Raji (cell line): ENCODE data around the gene LARP1B.

Experiments
- POLR2A ChIP-seq: IDR thresholded peaks from 2 replicates; pipeline ENCODE4 v1.6.1; 2011; ENCODE audit warnings: low read depth, low read length, control low read depth; ENCODE audit not compliant: insufficient read depth

Gene LARP1B

DNA sequence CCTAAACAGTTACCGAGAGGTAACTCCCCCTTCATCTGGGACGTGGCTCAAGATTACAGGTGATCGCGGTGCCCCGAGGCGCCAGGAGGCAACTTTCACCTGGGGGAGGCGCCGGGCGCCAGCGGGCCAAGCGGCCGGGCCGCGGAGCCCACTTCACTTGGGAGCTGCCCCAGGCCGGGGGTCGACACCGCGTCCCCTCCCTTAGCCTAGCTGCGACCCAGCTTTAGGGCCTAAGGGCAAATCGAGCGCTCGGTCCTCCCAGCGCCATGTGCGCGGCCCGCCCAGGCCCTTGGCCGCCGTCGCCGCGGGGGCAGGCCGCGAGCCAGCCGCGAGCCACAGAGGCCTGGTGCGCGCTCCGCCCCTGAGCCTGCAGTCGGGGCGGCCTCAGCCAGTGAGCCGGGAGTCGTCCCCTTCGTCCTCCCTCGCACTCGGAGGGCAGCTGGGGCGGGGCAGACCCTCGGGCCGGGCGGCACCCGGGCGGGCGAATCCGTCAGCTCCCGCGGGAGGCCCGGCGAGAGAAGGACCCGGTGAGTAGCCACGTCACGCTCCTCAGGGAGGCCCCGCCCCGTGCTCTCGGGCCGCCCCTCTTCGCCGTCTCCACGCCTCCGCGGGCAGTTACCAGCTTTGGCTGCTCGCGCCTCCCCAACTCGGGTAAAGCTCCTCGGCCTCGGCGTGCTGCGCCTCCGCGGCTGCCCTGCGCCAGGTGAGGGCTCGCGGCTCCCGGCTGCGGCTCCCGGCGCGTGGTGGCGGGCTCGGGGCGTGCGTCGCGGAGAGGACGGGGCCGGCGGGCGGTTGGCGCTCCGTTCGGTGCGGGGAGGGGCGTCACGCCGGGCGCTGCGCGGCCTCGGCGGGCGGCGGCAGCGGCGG lies at the start of gene LARP1B:
TSS of gene LARP1B (plus strand) at position 614 of the 867 bp plus-strand sequence. CDS start 13,640 bp downstream, outside the sequence.
- peak; percentile 96 for TF ChIP-seq POLR2A

DNA sequence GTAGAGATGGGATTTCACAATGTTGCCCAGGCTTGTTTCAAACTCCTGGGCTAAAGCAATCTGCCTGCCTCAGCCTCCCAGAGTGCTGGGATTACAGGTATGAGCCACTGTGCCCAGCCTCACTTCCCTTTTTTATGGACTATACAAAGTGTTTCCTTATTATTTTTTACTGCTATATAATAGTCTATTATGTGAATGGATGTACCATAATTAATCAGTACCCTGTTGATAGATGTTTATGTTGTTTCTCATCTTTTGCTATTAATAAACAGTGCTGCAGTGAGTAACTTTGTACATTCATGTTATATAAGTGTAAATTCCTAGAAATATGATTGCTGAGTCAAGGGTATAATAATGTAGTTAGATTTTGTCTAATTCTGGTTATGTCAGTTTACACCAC lies 35.8 kb upstream of the LARP1B start:
- TF ChIP-seq POLR2A, result no peak

DNA sequence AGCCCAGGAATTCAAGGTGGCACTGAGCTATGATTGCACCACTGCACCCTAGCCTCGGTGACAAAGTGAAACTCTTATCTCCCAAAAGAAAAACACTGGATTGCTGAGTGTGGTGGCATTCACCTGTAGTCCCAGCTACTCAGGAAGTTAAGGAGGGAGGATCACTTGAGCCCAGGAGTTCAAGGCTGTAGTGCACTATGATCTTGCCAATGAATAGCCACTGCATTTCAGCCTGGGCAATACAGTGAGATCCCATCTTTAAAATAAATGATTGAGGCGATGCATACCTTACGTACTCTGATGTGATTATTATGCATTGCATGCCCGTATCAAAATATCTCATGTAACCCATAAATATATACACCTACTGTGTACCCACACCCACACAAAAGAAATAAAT lies 31.2 kb upstream of the LARP1B start:
- no peak for TF ChIP-seq POLR2A

DNA sequence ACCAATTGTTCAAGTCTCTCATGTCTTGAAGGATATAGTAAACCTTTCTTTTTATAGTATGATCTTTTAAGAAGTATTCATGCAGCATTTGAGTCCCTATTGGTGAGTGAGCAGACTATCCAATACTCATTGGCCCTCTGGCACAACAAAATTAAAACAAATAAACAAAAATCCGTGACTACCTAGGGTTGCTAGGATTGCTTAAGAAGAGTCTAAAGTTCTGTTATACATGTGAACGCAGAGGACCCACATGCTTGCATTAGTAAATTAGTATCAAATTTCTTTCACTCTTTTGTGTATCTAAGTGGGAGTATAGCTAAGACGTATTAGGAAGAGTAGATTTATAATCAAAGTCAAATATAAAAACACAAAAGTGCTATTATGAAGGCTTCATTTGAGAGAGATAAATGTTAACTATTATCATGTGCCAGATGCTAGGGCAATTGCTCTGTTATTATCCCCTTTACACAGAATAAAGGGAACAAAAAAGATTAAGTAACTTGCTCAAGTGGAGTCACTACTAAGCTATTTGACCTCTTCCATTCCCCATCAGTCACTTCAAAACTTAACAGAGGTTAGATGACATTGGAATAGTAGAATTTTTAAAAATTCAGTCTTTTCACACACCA lies 29.2 kb upstream of the LARP1B start:
- no peak for TF ChIP-seq POLR2A

DNA sequence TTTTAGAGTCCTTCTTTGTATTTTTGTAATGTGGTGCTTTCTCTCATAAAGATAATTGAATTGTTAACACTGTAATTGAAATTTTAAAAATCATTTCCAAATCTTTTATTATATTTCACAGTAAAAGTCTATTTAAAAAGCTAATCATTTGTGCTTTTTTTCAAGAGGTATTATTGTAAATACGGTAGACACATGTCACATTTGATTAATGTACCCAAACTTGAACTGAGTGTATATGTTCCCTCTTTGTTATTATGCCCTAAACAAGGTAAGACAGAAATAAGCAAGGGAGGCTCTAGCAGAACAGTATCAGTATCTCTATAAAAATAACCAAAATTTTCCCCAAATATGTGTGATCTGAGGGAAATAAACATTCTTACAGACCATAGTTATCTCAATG lies 21.5 kb upstream of the LARP1B start:
- TF ChIP-seq POLR2A, result no peak

DNA sequence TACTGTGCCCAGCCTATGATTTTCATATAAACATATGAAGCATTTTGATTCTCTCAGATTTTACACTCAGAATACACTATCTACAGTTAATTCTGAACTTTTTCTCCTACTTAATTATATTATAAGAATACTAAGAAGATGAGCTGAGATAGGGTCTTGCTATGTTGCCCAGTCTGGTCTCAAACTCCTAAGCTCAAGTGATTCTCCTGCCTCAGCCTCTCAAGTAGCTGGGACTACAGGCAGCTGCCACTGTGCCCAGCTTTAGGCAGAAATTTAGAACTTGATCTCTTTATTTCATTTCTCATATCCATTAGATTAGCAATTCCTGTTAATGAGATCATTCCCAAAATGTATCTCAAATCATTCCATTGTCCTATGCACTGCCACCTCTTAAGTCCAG lies 4.7 kb upstream of the LARP1B start:
- TF ChIP-seq POLR2A, result no peak

DNA sequence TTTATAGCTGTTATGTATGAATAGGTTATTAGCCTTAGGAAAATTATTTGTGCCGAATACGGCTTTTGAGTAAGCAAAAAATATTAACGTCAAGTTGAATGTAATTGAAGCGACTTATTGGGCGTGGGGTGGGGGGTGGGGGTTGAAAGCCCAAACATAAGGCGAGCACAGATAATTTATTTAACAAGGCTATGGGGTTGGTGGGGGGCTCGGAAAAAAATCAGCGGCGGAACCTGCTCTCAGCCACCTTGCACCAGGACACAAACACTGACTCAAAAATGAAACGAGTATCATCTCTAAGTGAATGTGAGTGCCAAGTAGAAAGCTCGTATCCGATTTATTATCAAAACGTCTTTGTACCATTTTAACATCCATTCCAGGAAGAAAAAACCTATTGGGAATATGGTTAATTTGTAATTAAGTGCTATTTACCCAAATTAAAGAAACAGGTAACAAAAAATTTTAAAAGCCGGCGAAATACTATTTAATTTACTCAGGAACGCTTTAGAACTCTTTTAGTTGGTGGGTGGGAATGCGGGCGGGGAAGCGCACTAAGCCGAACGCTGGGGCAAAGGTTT lies 902 bp upstream of the LARP1B start:
- TF ChIP-seq POLR2A, result no peak

DNA sequence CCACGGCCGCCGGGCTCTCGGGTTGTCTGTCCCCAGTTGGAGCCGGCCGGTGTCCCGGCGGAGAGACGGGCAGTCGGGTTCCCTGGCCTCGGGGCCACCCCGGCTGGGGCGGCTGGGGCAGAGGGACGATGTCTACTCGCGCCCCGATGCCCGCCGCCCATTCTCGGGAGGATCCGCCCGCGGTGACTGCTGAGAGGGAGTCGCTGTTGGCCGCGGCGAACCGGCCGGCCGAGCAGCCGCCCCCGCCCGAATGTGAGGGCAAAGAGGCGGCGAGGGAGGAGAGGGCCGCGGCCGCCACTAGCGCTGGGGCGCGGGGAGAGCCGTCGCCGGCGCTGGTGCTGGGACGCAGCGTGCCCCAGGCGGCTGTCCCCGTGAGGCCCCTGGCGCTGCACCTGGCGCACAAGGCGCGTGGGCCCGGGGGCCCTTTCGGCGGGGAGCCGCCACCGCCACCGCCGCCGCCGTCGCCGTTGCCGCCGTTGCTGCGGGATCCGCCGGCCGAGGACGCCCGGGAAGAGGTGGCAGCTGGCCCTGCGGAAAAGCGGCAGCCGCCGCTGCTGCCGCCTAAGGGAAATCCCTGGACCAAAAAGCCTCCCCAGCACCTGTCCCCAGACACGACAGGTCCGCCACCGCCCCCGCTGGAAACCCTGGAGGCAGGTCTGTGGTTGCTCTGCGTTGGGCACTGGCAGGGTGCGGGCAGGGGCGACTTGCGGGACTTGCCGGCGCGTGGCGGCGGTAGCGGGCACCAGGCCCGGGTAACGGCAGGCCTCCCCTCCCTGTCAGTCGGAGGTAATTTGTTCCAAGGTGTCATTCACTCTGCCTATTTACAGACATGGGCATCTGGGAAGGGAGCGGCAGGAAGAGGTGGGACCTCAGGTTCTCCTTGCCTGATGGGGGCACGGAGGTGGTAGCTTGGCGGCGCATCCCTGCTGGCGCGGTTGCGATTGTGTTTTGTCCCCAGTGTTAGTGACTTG lies 739 bp downstream of the LARP1B start:
- TF ChIP-seq POLR2A, result no peak

DNA sequence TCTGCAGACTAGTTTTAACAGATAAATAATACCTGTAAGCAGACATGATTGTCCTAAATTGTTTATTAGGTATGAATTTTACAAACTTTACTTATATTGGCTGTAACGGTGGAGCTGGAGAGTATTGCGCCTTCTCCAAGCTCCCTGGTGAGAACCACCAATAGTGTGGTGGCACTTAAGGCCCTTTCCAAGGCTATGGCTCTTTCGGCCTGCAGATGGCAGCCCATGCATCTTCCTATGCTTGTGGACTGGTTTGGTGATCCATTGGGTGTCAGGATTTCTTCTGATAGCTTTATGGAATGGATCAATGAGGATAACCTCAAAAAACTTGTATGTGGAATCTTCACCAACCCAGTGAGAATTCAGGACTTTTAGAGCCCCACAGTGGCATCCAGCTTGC lies 7.8 kb downstream of the LARP1B start:
- no peak for TF ChIP-seq POLR2A

DNA sequence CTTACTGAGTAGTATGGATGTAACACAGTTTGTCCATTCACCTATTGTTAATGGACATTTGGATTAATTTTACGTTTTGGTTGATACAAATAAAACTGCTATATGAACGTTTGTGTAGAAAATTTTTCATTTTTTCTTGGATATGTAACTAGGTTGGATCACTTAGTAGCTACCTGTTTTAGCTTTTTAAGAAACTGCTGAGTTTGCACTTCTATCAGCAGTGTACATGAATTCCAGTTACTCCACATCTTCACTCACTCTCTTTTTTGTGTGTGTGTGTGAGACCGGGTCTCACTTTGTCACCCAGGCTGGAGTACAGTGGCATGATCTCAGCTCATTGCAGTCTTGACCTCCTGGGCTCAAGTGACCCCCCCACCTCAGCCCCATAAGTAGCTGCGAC lies 15.4 kb downstream of the LARP1B start:
- no peak for TF ChIP-seq POLR2A

DNA sequence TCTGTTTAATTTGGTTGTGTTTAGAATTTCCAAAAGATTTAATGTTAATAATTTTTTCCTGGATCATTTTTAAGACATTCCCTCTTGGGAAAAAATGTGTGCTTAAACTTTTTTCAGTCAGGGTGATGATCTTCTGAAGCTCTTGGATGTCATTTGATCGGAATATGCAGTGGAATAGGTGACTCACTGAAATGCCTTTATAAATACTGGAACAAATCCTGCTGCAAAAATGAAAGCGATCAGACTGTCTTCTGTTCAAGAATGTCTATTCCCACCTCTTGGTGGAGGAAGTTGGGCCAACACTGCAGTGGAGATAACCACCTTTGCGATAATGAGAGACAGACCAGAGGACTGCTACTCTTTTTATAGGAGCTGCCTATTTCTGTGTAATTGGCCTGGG lies 46.7 kb downstream of the LARP1B start:
- no peak for TF ChIP-seq POLR2A

DNA sequence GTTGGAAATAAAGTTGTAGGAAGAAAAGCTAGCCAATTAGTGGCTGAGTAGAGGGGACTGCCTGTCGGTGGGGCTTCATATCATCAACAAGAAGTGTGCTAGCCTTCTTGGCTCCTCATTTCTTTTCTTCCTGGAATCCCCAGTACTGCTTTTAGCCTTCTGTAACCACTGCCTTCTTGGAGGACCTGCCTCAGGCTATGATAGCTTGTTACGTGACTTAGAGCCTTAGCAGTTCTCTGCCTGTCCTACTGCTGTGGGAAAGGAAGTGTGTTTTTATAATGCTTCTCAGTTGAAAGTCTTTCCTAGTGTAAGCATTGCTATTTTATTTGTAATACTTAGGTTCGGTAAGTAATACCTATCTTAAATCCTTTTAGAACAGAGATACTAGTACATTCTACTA lies 61.9 kb downstream of the LARP1B start:
- no peak for TF ChIP-seq POLR2A

DNA sequence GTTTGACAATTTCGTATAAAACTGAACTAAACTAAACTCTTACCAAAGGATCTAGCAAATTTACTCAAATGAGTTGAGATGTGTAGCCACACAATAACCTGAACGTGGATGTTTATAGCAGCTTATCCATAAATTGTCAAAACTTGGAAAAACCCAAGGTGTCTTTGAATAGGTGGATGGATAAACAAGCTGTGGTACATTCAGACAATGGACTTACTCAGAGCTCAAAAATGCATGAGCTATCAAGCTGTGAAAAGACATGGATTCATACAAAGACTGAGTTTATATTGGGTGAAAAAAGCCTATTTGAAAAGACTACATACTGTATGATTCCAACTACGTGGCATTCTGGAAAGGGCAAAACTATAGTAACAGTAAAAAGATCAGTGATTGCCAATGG lies 69.5 kb downstream of the LARP1B start:
- TF ChIP-seq POLR2A, result no peak

DNA sequence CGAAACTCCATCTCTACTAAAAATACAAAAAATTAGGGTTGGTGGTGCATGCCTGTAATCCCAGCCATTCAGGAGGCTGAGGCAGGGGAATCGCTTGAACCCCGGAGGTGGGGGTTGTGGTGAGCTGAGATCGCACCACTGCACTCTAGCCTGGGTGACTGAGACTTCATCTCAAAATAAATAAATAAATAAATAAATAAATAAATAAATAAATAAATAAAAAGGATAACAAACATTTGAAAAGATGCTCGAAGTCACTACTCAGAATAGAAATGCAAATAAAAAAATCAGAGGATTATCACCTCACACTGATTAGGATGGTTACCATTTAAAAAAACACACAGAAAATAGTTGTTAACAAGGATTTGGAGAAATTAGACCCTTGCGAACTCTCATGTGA lies 73.8 kb downstream of the LARP1B start:
- no peak for TF ChIP-seq POLR2A

DNA sequence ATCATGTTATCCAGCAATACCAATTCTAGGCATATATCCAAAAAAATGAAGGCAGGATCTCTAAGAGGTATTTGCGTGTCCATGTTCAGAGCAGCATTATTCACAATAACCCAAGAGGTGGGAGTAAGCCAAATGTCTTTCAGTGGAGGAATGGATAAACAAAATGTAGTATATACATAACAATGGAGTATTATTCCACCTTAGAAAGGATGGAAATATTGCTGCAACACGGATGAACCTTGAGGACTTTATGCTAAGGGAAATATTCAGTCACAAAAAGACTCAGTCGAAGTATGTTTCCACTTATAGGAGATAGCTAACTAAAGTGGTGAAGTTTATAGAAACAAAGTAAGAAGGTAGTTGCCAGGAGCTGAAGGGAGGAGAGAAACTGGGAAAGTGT lies 74.3 kb downstream of the LARP1B start:
- no peak for TF ChIP-seq POLR2A

DNA sequence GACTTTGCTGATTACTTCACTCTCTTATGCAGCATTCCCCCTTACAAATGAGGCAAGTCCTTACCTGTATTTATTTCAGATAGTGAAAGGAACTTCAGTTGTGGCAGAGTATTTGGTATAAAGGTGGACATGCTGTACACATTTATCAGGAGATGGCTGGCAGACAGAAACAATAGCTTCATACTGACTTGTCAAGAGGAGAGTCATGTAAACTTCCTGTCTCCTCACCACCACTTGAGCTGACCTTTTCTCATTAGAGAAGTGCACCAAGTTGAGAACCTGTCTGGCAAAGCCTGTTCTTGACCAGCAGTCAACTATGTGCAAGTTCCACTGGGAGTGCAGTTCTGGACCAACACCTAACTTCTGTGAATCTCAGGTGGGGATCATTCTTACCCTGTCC lies 80.8 kb downstream of the LARP1B start:
- no peak for TF ChIP-seq POLR2A

DNA sequence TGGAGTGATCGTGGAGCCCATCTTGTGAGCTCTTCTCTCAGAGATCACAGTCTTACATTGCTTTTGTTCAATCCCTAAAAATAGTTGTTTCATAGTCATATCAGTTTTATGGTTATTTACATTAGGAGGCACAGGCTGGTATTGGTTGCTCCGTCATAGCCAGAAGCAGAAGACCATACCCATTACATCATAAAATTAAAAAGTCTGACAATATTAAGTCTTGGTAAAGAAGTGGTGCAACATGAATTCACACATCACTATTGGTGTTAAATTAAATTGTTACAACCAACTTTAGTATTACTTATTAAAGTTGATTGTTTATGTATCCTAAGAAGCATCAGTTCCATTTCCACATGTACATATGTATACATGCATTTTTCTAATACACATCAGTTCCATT lies 84.6 kb downstream of the LARP1B start:
- TF ChIP-seq POLR2A, result no peak
